ENCODE results near the gene INAVA. TPM values are rescaled to one million over a fixed set of nuclear protein-coding genes. Genes with fewer than 3 reads are reported as not detected.
A peak's percentile ranks its signal among the peaks of the same experiment; 100 is the strongest.

Gene INAVA
- total and polyA plus RNA-seq, 2 donors = 2.7 to 6.4 TPM

DNA sequence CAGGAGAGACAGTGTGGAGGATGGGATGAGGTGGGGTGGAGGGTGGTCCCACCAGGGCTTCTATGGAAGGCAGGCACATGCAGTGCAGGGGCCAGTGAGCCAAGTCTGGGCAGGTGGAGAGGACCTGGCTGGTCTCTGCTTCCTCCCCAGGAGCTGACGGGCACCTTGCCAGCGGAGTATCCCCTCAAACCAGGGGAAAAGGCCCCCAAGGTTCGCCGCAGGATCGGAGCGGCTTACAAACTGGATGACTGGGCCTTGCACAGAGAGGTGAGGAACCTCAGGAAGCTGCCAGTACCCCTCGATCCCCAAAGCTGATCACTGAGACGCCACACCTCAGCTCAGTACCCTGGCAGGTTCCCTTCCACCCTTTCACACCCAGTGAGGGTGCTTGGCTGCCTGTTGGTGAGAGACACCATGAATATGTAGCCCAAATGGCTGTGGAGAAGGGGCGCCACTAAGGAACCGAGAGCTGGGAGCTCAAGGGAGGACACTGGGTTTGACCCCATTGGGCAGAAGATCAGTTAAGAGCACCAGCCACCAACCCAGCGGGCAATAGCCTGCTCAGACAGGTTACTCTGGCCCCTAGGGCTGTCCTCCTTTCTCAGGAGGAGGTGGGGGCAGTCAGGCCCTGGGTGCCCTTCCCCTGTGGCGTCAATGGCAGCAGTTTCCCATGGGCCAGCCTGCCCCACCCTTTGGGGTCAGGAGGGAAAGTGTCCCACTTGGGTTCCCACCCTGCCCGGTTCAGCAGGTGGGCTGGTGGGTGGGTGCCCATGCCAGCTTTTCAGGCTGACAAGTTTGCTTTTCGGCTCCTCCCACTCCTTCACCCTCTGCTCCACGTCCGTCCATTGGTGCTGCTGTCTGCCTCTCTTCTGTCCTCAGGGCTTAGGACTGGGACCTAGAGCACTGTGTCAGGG lies 5.5 kb downstream of the INAVA start:
- Histone ChIP-seq H3K4me3 (ENCODE audit: low read length in 2 of 2) (no peak overlapping the region), H3K27ac (ENCODE audit: low read depth in 1 of 2, low read length in 1 of 2) (no peak overlapping the region), H3K36me3 (ENCODE audit: control insufficient read depth in 2 of 2, insufficient read depth in 2 of 2, low read length in 1 of 2) (no peaks in the 10 kb centered on the region), H3K4me1 (ENCODE audit: control insufficient read depth in 2 of 2, insufficient read depth in 2 of 2, low read length in 2 of 2) (peaks cover 0 to 11% of the 10 kb centered on the region in 2 donors), H3K27me3 (ENCODE audit: control insufficient read depth in 2 of 2, insufficient read depth in 1 of 2, low read length in 1 of 2) (peaks cover 0 to 7% of the 10 kb centered on the region in 2 donors), H3K9me3 (ENCODE audit: control insufficient read depth in 2 of 2, insufficient read depth in 1 of 2, low read length in 1 of 2) (peaks cover 0 to 5% of the 10 kb centered on the region in 2 donors)
- 97% methylated on average over 16 of the region's 16 CpGs for WGBS
- no peak for DNase-seq (ENCODE audit: low read depth in 6 of 9, low spot score in 9 of 9)

DNA sequence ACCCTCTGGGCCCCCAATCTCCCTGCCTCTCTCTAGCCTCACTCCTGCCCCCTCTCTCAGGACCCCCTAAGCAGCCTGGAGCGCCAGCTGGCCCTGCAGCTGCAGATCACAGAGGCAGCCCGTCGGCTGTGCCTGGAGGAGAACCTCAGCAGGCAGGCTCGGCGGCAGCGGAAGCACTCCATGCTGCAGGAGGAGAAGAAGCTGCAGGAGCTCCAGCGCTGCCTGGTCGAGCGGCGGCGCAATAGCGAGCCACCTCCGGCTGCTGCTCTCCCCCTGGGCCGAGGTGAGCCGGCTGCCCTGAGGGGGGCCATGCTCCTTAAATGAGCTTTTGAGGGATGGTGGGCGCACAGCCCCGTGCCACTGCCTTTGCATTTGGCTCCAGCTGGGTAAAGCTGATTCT lies 6.2 kb downstream of the INAVA start:
- H3K4me1 ChIP-seq (ENCODE audit: control insufficient read depth in 2 of 2, insufficient read depth in 2 of 2, low read length in 2 of 2) = peaks cover 0 to 7% of the 10 kb centered on the region in 2 donors
- H3K27ac ChIP-seq (ENCODE audit: low read depth in 1 of 2, low read length in 1 of 2) = no peak overlapping the region
- H3K9me3 ChIP-seq (ENCODE audit: control insufficient read depth in 2 of 2, insufficient read depth in 1 of 2, low read length in 1 of 2) = peaks cover 0 to 5% of the 10 kb centered on the region in 2 donors
- peaks cover 0 to 3% of the 10 kb centered on the region in 2 donors for H3K27me3 ChIP-seq (ENCODE audit: control insufficient read depth in 2 of 2, insufficient read depth in 1 of 2, low read length in 1 of 2)
- H3K36me3 ChIP-seq (ENCODE audit: control insufficient read depth in 2 of 2, insufficient read depth in 2 of 2, low read length in 1 of 2) = no peaks in the 10 kb centered on the region
- 97% methylated on average over 17 of the region's 17 CpGs for WGBS
- DNase-seq (ENCODE audit: low read depth in 6 of 9, low spot score in 9 of 9) = no peak
- H3K4me3 ChIP-seq (ENCODE audit: low read length in 2 of 2) = no peak overlapping the region

DNA sequence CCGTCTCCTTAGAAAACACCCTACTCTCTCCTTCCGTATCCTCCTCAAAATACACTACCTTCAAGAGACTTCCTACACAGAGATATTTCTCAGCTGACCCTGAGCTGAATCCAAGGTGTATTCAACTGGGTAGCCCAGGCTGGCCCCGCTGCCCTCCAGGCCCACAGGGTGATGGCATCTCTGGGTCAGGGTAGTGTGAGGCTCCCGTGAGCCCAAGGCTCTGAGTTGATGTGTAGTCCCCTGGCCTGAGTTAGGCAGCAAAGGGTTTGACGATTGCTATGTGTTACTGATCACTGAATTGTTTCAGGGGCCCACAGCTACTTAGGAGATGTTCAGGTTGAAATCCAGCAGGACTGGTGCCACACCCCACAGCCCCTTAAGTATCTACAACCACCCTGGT lies 6.7 kb downstream of the INAVA start:
- Histone ChIP-seq H3K4me1 (ENCODE audit: control insufficient read depth in 2 of 2, insufficient read depth in 2 of 2, low read length in 2 of 2) (peaks cover 0 to 6% of the 10 kb centered on the region in 2 donors), H3K27ac (ENCODE audit: low read depth in 1 of 2, low read length in 1 of 2) (no peak overlapping the region), H3K36me3 (ENCODE audit: control insufficient read depth in 2 of 2, insufficient read depth in 2 of 2, low read length in 1 of 2) (no peaks in the 10 kb centered on the region), H3K4me3 (ENCODE audit: low read length in 2 of 2) (no peak overlapping the region), H3K27me3 (ENCODE audit: control insufficient read depth in 2 of 2, insufficient read depth in 1 of 2, low read length in 1 of 2) (peaks cover 0 to 2% of the 10 kb centered on the region in 2 donors), H3K9me3 (ENCODE audit: control insufficient read depth in 2 of 2, insufficient read depth in 1 of 2, low read length in 1 of 2) (peaks cover 0 to 5% of the 10 kb centered on the region in 2 donors)
- WGBS = 100% methylated on average over 5 of the region's 5 CpGs
- no peak for DNase-seq (ENCODE audit: low read depth in 6 of 9, low spot score in 9 of 9)

DNA sequence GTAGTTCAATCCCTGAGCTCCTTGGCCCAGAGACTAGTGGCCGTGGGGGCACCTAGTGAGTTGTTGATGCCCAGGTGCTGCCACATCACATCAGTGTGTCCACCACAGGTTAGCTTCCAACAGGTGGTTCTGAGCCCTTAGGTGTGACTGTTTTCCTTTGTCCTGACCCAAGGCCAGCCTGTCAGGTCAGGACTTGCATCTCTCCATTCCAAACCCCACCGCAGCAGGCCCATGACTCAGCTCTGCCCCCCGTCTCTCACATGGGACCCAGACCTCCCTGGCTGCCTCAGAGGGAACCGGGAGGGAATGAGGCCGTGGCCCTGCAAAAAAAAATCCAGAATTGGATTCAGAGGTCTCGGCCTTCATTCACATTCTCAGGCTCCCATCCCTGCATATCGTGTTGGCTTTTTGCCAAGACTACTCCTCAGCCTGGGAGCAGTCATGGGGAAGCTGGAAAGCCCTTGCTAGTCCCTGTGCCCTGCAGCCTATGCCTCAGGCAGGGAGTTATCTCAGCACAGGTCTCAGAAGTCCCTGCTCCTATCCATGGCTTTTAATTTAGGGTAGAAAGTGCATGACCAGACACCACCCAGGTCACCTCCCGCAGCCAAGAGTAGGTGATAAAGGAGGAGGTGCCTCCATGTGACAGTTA lies 7.2 kb downstream of the INAVA start:
- Histone ChIP-seq H3K27ac (ENCODE audit: low read depth in 1 of 2, low read length in 1 of 2) (no peak overlapping the region), H3K36me3 (ENCODE audit: control insufficient read depth in 2 of 2, insufficient read depth in 2 of 2, low read length in 1 of 2) (no peaks in the 10 kb centered on the region), H3K9me3 (ENCODE audit: control insufficient read depth in 2 of 2, insufficient read depth in 1 of 2, low read length in 1 of 2) (peaks cover 0 to 1% of the 10 kb centered on the region in 2 donors), H3K4me3 (ENCODE audit: low read length in 2 of 2) (no peak overlapping the region), H3K4me1 (ENCODE audit: control insufficient read depth in 2 of 2, insufficient read depth in 2 of 2, low read length in 2 of 2) (peaks cover 0 to 8% of the 10 kb centered on the region in 2 donors), H3K27me3 (ENCODE audit: control insufficient read depth in 2 of 2, insufficient read depth in 1 of 2, low read length in 1 of 2) (peaks cover 0 to 2% of the 10 kb centered on the region in 2 donors)
- no peak for DNase-seq (ENCODE audit: low read depth in 6 of 9, low spot score in 9 of 9)
- WGBS = 92% methylated on average over 8 of the region's 8 CpGs

DNA sequence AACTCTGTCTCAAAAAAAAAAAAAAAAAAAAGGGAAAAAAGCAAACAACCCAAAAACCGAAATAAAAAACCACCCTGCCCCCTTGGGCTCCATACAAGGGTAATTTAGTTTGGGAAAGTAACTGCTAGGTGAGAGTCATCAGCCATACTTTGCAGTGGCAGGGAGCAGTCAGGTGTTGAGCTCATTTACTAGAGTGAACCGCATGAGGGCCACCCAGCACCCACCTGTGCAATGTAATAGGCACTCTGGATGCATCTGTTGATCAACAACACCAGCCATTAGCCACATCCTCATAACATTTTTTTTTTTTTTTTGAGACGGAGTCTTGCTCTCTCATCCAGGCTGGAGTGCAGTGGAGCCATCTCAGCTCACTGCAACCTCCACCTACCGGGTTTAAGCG lies 9.1 kb downstream of the INAVA start:
- no peaks in the 10 kb centered on the region for H3K36me3 ChIP-seq (ENCODE audit: control insufficient read depth in 2 of 2, insufficient read depth in 2 of 2, low read length in 1 of 2)
- no peak for DNase-seq (ENCODE audit: low read depth in 6 of 9, low spot score in 9 of 9)
- WGBS = 95% methylated on average over 5 of the region's 5 CpGs
- no peak overlapping the region for H3K4me3 ChIP-seq (ENCODE audit: low read length in 2 of 2)
- peaks cover 0 to 1% of the 10 kb centered on the region in 2 donors for H3K9me3 ChIP-seq (ENCODE audit: control insufficient read depth in 2 of 2, insufficient read depth in 1 of 2, low read length in 1 of 2)
- H3K27me3 ChIP-seq (ENCODE audit: control insufficient read depth in 2 of 2, insufficient read depth in 1 of 2, low read length in 1 of 2) = no peaks in the 10 kb centered on the region
- peaks cover 0 to 7% of the 10 kb centered on the region in 2 donors for H3K4me1 ChIP-seq (ENCODE audit: control insufficient read depth in 2 of 2, insufficient read depth in 2 of 2, low read length in 2 of 2)
- no peak overlapping the region for H3K27ac ChIP-seq (ENCODE audit: low read depth in 1 of 2, low read length in 1 of 2)

DNA sequence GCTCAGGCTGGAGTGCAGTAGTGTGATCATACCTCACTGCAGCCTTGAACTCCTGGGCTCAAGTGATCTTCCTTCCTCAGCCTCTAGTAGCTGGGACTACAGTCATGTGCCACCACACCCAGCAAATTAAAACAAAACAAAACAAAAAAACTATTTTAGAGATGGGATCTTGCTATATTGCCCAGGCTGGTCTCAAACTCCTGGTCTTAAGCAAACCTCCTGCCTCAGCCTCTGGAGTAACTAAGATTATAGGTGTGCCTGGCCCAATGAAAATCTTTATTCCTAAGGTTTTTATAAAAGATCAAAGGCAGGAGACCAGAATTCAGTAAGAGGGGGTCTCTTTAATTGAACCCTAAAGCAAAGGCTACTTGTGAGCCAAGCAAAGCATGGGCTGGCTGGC lies 10.1 kb downstream of the INAVA start:
- Histone ChIP-seq H3K4me1 (ENCODE audit: control insufficient read depth in 2 of 2, insufficient read depth in 2 of 2, low read length in 2 of 2) (peaks cover 0 to 7% of the 10 kb centered on the region in 2 donors), H3K27ac (ENCODE audit: low read depth in 1 of 2, low read length in 1 of 2) (no peak overlapping the region), H3K36me3 (ENCODE audit: control insufficient read depth in 2 of 2, insufficient read depth in 2 of 2, low read length in 1 of 2) (no peaks in the 10 kb centered on the region), H3K27me3 (ENCODE audit: control insufficient read depth in 2 of 2, insufficient read depth in 1 of 2, low read length in 1 of 2) (peaks cover 0 to 2% of the 10 kb centered on the region in 2 donors), H3K9me3 (ENCODE audit: control insufficient read depth in 2 of 2, insufficient read depth in 1 of 2, low read length in 1 of 2) (peaks cover 0 to 1% of the 10 kb centered on the region in 2 donors), H3K4me3 (ENCODE audit: low read length in 2 of 2) (no peak overlapping the region)
- DNase-seq (ENCODE audit: low read depth in 6 of 9, low spot score in 9 of 9) = no peak

DNA sequence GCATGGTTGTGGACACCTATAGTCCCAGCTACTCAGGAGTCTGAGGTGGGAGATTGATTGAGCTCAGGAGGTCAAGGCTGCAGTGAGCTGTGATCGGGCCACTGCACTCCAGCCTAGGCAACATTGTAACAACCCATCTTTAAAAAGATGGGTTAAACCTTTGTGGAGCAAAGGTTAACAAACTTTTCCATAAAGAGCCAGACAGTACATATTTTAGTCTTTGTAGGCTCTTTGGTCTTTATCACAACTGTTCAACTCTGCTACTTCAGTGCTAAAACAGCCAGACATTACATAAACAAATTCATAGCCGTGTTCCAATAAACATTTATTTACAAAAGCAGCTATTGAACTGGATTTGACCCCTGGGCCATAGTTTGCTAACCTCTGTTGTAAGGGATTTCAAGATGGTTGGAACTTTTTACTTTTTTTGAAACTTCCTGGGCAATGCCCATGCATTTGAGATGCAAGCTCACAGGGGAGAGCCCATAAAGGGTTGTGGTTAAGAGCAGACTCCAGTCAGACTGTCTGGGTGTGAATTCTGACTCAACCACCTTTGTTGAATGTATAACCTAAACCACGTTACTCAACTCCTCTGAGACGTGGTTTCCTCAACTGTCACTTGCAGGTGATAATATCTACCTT lies 10.8 kb downstream of the INAVA start:
- H3K27ac ChIP-seq (ENCODE audit: low read depth in 1 of 2, low read length in 1 of 2) = no peak overlapping the region
- H3K27me3 ChIP-seq (ENCODE audit: control insufficient read depth in 2 of 2, insufficient read depth in 1 of 2, low read length in 1 of 2) = peaks cover 0 to 2% of the 10 kb centered on the region in 2 donors
- 50% methylated on average over 4 of the region's 4 CpGs for WGBS
- no peaks in the 10 kb centered on the region for H3K36me3 ChIP-seq (ENCODE audit: control insufficient read depth in 2 of 2, insufficient read depth in 2 of 2, low read length in 1 of 2)
- H3K4me3 ChIP-seq (ENCODE audit: low read length in 2 of 2) = no peak overlapping the region
- H3K9me3 ChIP-seq (ENCODE audit: control insufficient read depth in 2 of 2, insufficient read depth in 1 of 2, low read length in 1 of 2) = peaks cover 0 to 1% of the 10 kb centered on the region in 2 donors
- peak in 3 of 9 donors; percentile 28 to 65 (median 39) for DNase-seq (ENCODE audit: low read depth in 6 of 9, low spot score in 9 of 9)
- peaks cover 0 to 7% of the 10 kb centered on the region in 2 donors for H3K4me1 ChIP-seq (ENCODE audit: control insufficient read depth in 2 of 2, insufficient read depth in 2 of 2, low read length in 2 of 2)

DNA sequence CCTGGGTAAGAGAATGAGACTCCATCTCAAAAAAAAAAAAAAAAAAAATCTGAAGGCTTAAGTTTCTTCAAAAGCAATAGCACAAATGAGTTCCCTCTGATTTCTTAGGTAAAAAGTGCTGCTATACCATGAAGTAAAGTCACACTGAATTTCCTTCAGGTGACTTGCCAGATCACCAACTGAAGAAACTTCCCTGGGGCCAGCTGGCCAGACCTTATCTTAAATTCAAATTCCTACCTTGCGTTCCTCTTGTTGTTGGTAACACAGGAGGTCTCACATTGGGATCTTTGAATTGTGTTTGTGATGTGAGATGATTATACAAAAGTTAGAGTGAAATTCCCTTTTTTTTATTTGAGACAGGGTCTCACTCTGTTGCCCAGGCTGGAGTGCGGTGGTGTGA lies 11.8 kb downstream of the INAVA start:
- Histone ChIP-seq H3K4me1 (ENCODE audit: control insufficient read depth in 2 of 2, insufficient read depth in 2 of 2, low read length in 2 of 2) (peaks cover 0 to 7% of the 10 kb centered on the region in 2 donors), H3K27me3 (ENCODE audit: control insufficient read depth in 2 of 2, insufficient read depth in 1 of 2, low read length in 1 of 2) (peaks cover 0 to 2% of the 10 kb centered on the region in 2 donors), H3K4me3 (ENCODE audit: low read length in 2 of 2) (no peak overlapping the region), H3K36me3 (ENCODE audit: control insufficient read depth in 2 of 2, insufficient read depth in 2 of 2, low read length in 1 of 2) (no peaks in the 10 kb centered on the region), H3K9me3 (ENCODE audit: control insufficient read depth in 2 of 2, insufficient read depth in 1 of 2, low read length in 1 of 2) (peaks cover 0 to 1% of the 10 kb centered on the region in 2 donors), H3K27ac (ENCODE audit: low read depth in 1 of 2, low read length in 1 of 2) (no peak overlapping the region)
- 99% methylated on average over 2 of the region's 2 CpGs for WGBS
- DNase-seq (ENCODE audit: low read depth in 6 of 9, low spot score in 9 of 9) = no peak

All from thymus (tissue), 11 donors.